ENCODE data around the gene N4BP3. TPM values are rescaled to one million over a fixed set of nuclear protein-coding genes. Genes with fewer than 3 reads are reported as not detected.

Gene N4BP3
- polyA plus RNA-seq, 3 donors, result 0.01 TPM; not detected in 2

DNA sequence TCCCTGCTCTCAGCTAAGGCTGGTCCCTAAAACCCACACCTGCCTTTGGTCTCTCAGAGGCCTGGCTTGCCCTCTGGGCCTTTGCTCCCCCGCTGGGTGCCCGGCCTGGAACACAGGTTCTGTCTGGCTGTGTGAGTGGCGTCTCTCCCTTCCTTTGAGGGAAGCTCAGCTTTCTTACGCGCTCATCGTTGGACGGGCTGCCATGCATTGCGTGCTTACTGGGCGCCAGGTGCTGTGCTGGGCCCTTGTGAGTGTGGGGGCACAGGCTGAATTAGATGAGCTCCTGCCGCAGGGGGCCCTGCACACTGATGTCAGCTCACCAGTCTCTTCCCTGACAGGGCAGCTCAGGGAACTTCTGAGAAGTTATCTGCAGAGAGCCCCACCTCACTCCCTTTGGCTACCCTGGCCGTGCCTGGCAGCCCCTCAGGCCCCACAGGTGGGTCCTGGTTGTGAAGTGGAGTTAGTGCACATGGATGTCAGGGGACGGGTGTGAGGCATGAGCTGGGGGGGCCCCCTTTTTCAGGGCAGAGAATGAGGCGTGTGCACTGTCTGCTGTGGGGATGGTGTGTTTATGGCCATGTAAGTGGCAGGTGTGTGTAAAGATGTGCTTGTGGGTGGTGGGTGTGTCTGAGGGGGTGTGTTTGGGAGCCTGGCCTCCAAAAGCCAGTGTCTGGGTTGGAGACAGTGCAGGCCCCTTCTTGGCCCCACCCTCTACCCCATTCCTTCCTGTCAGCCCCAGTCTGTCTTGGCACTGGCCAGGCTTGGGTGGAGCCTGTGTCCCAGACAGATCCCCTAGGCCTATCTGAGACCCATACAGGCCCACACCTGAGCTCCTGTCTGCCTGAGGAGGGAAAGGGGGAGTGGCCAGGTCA lies 10.0 kb downstream of the N4BP3 start:
- peaks cover 8% of the 10 kb centered on the region for H3K4me1 Mint-ChIP-seq
- no peak for TF ChIP-seq CTCF (IDR thresholded peaks at IDR 0.05)
- H3K79me2 ChIP-seq (ENCODE audit: insufficient read depth, low read length), result no peaks in the 10 kb centered on the region
- no peak overlapping the region for H2AFZ ChIP-seq (ENCODE audit: insufficient read depth, low read depth, low read length, poor library complexity, severe bottlenecking)
- H3K4me2 ChIP-seq (replicated peaks; ENCODE audit: extremely low read depth, low read length, poor library complexity, severe bottlenecking), result no peak overlapping the region
- H3K4me3 Mint-ChIP-seq, result no peak overlapping the region
- H3K4me1 ChIP-seq (ENCODE audit: control insufficient read depth in 1 of 2, insufficient read depth in 2 of 2, low read length in 2 of 2), result no peaks in the 10 kb centered on the region
- peaks cover 12 to 34% (median 12%) of the 10 kb centered on the region in 3 donors for H3K27me3 Mint-ChIP-seq (ENCODE audit: low read depth in 3 of 3)
- H3K27me3 ChIP-seq (ENCODE audit: control insufficient read depth in 2 of 2, insufficient read depth in 2 of 2, low read length in 2 of 2), result peaks cover 0 to 15% of the 10 kb centered on the region in 2 donors
- no peak for DNase-seq
- H3K36me3 ChIP-seq (replicated peaks in 1 of 2; ENCODE audit: control insufficient read depth in 1 of 2, insufficient read depth in 2 of 2, low read length in 2 of 2), result no peaks in the 10 kb centered on the region
- no peak overlapping the region for H3K9ac ChIP-seq (ENCODE audit: insufficient read depth, low read length, poor library complexity, severe bottlenecking)
- no peaks in the 10 kb centered on the region for H3K36me3 Mint-ChIP-seq
- no peak overlapping the region for H3K4me3 ChIP-seq (replicated peaks in 1 of 3; ENCODE audit: low read depth in 2 of 3, low read length in 3 of 3)
- H3K9me3 ChIP-seq (replicated peaks in 1 of 2; ENCODE audit: control insufficient read depth in 1 of 2, insufficient read depth in 1 of 2, low read length in 2 of 2), result no peaks in the 10 kb centered on the region
- no peaks in the 10 kb centered on the region for H4K20me1 ChIP-seq (ENCODE audit: insufficient read depth, low read length)
- H3K9me3 Mint-ChIP-seq, result peaks cover 0 to 2% (median 0%) of the 10 kb centered on the region in 7 donors
- 94% methylated on average over 8 of the region's 13 CpGs for WGBS (ENCODE audit: insufficient coverage)
- intact Hi-C loops (cut with micrococcal nuclease), result no loop called here
- no peak overlapping the region for H3K27ac ChIP-seq (ENCODE audit: low read depth in 1 of 2, low read length in 2 of 2)
- peak overlapping the region in 1 of 7 donors; percentile 33 for H3K27ac Mint-ChIP-seq

DNA sequence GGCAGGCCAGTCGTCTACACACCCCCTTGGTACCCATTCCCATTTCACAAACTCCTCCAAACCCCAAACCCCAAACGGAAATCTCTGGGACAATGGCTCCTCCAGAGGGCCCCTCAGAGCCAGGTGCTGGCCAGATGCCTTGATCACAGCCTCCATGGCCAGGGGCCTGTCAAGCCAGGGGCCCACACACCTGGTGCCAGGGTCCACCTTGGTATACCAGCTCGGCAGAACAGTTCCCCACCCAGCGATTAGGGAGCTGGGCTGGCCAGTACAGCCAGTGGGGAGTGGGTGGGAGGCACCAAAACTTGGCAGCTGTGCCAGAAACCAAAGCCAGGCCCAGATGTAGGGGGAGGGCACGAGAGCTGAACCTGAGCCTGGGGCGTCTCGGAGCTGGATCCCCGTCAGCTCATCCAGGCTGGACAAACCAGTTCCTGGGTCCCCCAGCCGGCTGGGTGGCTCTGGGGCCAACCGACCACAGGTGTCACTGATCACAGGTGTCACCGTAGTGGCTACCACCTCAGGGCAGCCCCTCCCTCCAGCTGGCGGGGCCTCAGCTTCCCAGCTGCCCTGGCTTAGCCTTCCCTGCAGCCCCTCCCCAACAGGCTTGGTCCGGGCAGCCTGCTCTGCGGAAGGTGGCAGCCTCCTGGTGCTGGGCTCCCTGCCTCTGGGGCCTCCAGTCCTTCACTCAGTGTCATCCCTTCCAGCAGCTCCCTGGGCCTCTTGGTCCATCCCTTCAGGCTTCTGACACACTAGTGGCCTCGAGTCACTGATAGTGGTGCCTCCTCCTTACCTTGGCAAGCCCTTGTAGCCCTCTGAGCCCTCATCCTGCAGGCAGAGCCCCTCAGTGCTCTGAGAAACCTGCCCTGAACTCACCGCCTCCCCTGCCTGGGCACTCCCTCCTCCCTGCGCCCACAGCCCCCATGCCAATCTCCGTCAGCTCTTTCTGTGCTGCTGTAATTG lies 10.9 kb downstream of the N4BP3 start:
- no peak overlapping the region for H3K9ac ChIP-seq (ENCODE audit: insufficient read depth, low read length, poor library complexity, severe bottlenecking)
- H3K27me3 Mint-ChIP-seq (ENCODE audit: low read depth in 3 of 3), result peaks cover 14 to 36% (median 18%) of the 10 kb centered on the region in 3 donors
- no peaks in the 10 kb centered on the region for H3K9me3 ChIP-seq (replicated peaks in 1 of 2; ENCODE audit: control insufficient read depth in 1 of 2, insufficient read depth in 1 of 2, low read length in 2 of 2)
- peak overlapping the region in 2 of 7 donors; percentile 8 to 33 for H3K27ac Mint-ChIP-seq
- H3K27me3 ChIP-seq (ENCODE audit: control insufficient read depth in 2 of 2, insufficient read depth in 2 of 2, low read length in 2 of 2), result peaks cover 0 to 16% of the 10 kb centered on the region in 2 donors
- WGBS (ENCODE audit: insufficient coverage), result 95% methylated on average over 15 of the region's 18 CpGs
- H3K36me3 ChIP-seq (replicated peaks in 1 of 2; ENCODE audit: control insufficient read depth in 1 of 2, insufficient read depth in 2 of 2, low read length in 2 of 2), result no peaks in the 10 kb centered on the region
- peaks cover 8% of the 10 kb centered on the region for H3K4me1 Mint-ChIP-seq
- H3K4me1 ChIP-seq (ENCODE audit: control insufficient read depth in 1 of 2, insufficient read depth in 2 of 2, low read length in 2 of 2), result no peaks in the 10 kb centered on the region
- intact Hi-C loops (cut with micrococcal nuclease), result no loop called here
- peaks cover 0 to 2% (median 0%) of the 10 kb centered on the region in 7 donors for H3K9me3 Mint-ChIP-seq
- no peaks in the 10 kb centered on the region for H4K20me1 ChIP-seq (ENCODE audit: insufficient read depth, low read length)
- no peak overlapping the region for H3K4me3 ChIP-seq (replicated peaks in 1 of 3; ENCODE audit: low read depth in 2 of 3, low read length in 3 of 3)
- no peak overlapping the region for H3K27ac ChIP-seq (ENCODE audit: low read depth in 1 of 2, low read length in 2 of 2)
- no peak for DNase-seq
- H2AFZ ChIP-seq (ENCODE audit: insufficient read depth, low read depth, low read length, poor library complexity, severe bottlenecking), result no peak overlapping the region
- H3K36me3 Mint-ChIP-seq, result no peaks in the 10 kb centered on the region
- H3K4me2 ChIP-seq (replicated peaks; ENCODE audit: extremely low read depth, low read length, poor library complexity, severe bottlenecking), result no peak overlapping the region
- no peak overlapping the region for H3K4me3 Mint-ChIP-seq
- no peaks in the 10 kb centered on the region for H3K79me2 ChIP-seq (ENCODE audit: insufficient read depth, low read length)
- no peak for TF ChIP-seq CTCF (IDR thresholded peaks at IDR 0.05)
